Measurements from ENCODE around the gene KCNJ9. TPM values are rescaled to one million over a fixed set of nuclear protein-coding genes. Genes with fewer than 3 reads are reported as not detected.
A peak's percentile ranks its signal among the peaks of the same experiment; 100 is the strongest.

The KCNJ9 gene
- total and polyA plus RNA-seq, 2 of the 13 experiments (the other 11 are each of a cell fraction or from before 2014, with no cell fraction given): not detected

GRCh38 chr1:160085686-160086455 lies 4.5 kb downstream of the KCNJ9 start (continued):
- TF ChIP-seq YEATS4 (CRISPR knock-in tag; IDR thresholded peaks at IDR 0.05; ENCODE audit: borderline replicate concordance) (no peak), ZNF251 (CRISPR knock-in tag; IDR thresholded peaks at IDR 0.05) (no peak), GABPB1 (CRISPR knock-in tag; IDR thresholded peaks at IDR 0.05) (0 out of 2 replicates have a peak, but pooled peaks have one; percentile 15), CCDC6 (CRISPR knock-in tag; IDR thresholded peaks at IDR 0.05) (no peak), ISL2 (CRISPR knock-in tag; IDR thresholded peaks at IDR 0.05) (0 out of 2 replicates have a peak, but pooled peaks have one; percentile 27), RAD21 (CRISPR knock-in tag; IDR thresholded peaks at IDR 0.05) (peak; percentile 77), ZMYM3 (CRISPR knock-in tag; IDR thresholded peaks at IDR 0.05) (no peak), CEBPB (IDR thresholded peaks at IDR 0.05; ENCODE audit: borderline replicate concordance, low read depth, low read length) (no peak), SP1 (IDR thresholded peaks at IDR 0.05) (no peak), SP1 (CRISPR knock-in tag; IDR thresholded peaks at IDR 0.05) (no peak), ZNF142 (CRISPR knock-in tag; IDR thresholded peaks at IDR 0.05) (no peak), ZFP91 (CRISPR knock-in tag; IDR thresholded peaks at IDR 0.05; ENCODE audit: borderline replicate concordance) (peak; percentile 36; the same call in 1 of the 2 replicates), NONO (IDR thresholded peaks at IDR 0.05) (no peak), NONO (CRISPR knock-in tag; conservative IDR thresholded peaks at IDR 0.05) (no peak), IKZF5 (CRISPR knock-in tag; IDR thresholded peaks at IDR 0.05) (peak; percentile 33; the same call in 1 of the 2 replicates), HNF4G (IDR thresholded peaks at IDR 0.05; ENCODE audit: borderline replicate concordance, low read depth, low read length) (no peak), HNF4G (CRISPR knock-in tag; IDR thresholded peaks at IDR 0.05; ENCODE audit: borderline replicate concordance, low read depth) (no peak), POGK (CRISPR knock-in tag; conservative IDR thresholded peaks at IDR 0.05) (no peak), ZNF75D (CRISPR knock-in tag; IDR thresholded peaks at IDR 0.05; ENCODE audit: borderline replicate concordance) (no peak), ZNF792 (CRISPR knock-in tag; IDR thresholded peaks at IDR 0.05) (no peak)
